OCI-LY1 (cell line): ENCODE measurements around the gene KCNJ3.

Experiments
- H2AFZ ChIP-seq: fragments of 200-600 bp; sonication (generic), shearing (Covaris generic); 2 replicates; pipeline ENCODE4 v1.6.0; 2014; ENCODE audit warnings: antibody characterized with exemption, mild to moderate bottlenecking, low read length
- H3F3A ChIP-seq: fragments of 200-600 bp; sonication (generic), shearing (Covaris generic); 2 replicates; pipeline ENCODE4 v1.6.0; 2014; ENCODE audit warnings: mild to moderate bottlenecking, antibody characterized with exemption, low read length, moderate library complexity; ENCODE audit not compliant: insufficient read depth
- H3K27ac ChIP-seq: fragments of 200-600 bp; sonication (generic); 2 replicates; pipeline ENCODE4 v1.5.1; 2014; ENCODE audit warnings: low read length, mixed run types, mild to moderate bottlenecking, low read depth; ENCODE audit not compliant: poor library complexity, severe bottlenecking
- H3K27me3 ChIP-seq: fragments of 200-600 bp; sonication (generic); 2 replicates; pipeline ENCODE4 v1.6.0; 2014; ENCODE audit warnings: antibody characterized with exemption, mild to moderate bottlenecking, low read length, moderate library complexity; ENCODE audit not compliant: insufficient read depth
- H3K36me3 ChIP-seq: fragments of 200-600 bp; sonication (generic); 2 replicates; pipeline ENCODE4 v1.6.1; 2014; ENCODE audit warnings: mild to moderate bottlenecking, antibody characterized with exemption, low read length, moderate library complexity, mixed read lengths; ENCODE audit not compliant: insufficient read depth
- H3K4me1 ChIP-seq: fragments of 200-600 bp; sonication (generic); 2 replicates; pipeline ENCODE4 v1.5.1; 2014; ENCODE audit warnings: mild to moderate bottlenecking, low read length, moderate library complexity; ENCODE audit not compliant: insufficient read depth, severe bottlenecking
- H3K4me2 ChIP-seq: fragments of 200-600 bp; sonication (generic), shearing (Covaris generic); 2 replicates; pipeline ENCODE4 v1.6.1; 2014; ENCODE audit warnings: low read length
- H3K4me3 ChIP-seq: fragments of 200-600 bp; sonication (generic); 2 replicates; pipeline ENCODE4 v1.5.1; 2014; ENCODE audit warnings: low read length, low read depth, mild to moderate bottlenecking, mixed read lengths; ENCODE audit not compliant: poor library complexity, severe bottlenecking
- H3K79me2 ChIP-seq: fragments of 200-600 bp; shearing (Covaris generic); 2 replicates; pipeline ENCODE4 v1.6.1; 2016; ENCODE audit warnings: mixed run types, low read length, mixed read lengths; ENCODE audit not compliant: insufficient read depth
- H3K9ac ChIP-seq: fragments of 200-600 bp; sonication (generic), shearing (Covaris generic); 2 replicates; pipeline ENCODE4 v1.6.1; 2014; ENCODE audit warnings: mild to moderate bottlenecking, low read length, mixed read lengths
- H3K9me2 ChIP-seq: fragments of 200-600 bp; sonication (generic), shearing (Covaris generic); 2 replicates; pipeline ENCODE4 v1.6.1; 2014; ENCODE audit warnings: low read depth, mild to moderate bottlenecking, low read length, mixed read lengths
- H3K9me3 ChIP-seq: fragments of 200-600 bp; shearing (Covaris generic); 2 replicates; pipeline ENCODE4 v1.6.1; 2014; ENCODE audit warnings: low read length, mixed read lengths
- H4K20me1 ChIP-seq: fragments of 200-600 bp; sonication (generic), shearing (Covaris generic); 2 replicates; pipeline ENCODE4 v1.6.0; 2016; ENCODE audit warnings: mild to moderate bottlenecking, low read length; ENCODE audit not compliant: insufficient read depth
- CTCF ChIP-seq: fragments of 200-600 bp; sonication (generic), shearing (Covaris generic); IDR thresholded peaks from 2 replicates; pipeline ENCODE4 v1.5.1; 2017; ENCODE audit warnings: mild to moderate bottlenecking, antibody characterized with exemption, low read length, moderate library complexity, mixed read lengths
- EZH2 ChIP-seq: fragments of 200-600 bp; sonication (generic), shearing (Covaris generic); IDR thresholded peaks from 2 replicates; pipeline ENCODE4 v1.8.0; 2017; ENCODE audit warnings: borderline replicate concordance, mixed run types, mild to moderate bottlenecking, antibody characterized with exemption, low read length, moderate library complexity, mixed read lengths

Gene KCNJ3

GRCh38 chr2:154710078-154710477, 11.6 kb downstream of the KCNJ3 start:
- peak overlapping the region; percentile 44 for H3K27ac ChIP-seq
- peak overlapping the region; percentile 57 for H3K4me2 ChIP-seq
- H2AFZ ChIP-seq = no peak overlapping the region
- 0 out of 2 replicates have a peak, but pooled peaks cover 2% of the 10 kb centered on the region for H3F3A ChIP-seq
- no peaks in the 10 kb centered on the region for H3K36me3 ChIP-seq
- TF ChIP-seq EZH2 (no peak), CTCF (no peak)
- H3K27me3 ChIP-seq = no peaks in the 10 kb centered on the region
- H3K9me3 ChIP-seq = no peaks in the 10 kb centered on the region
- peaks cover 62% of the 10 kb centered on the region for H3K4me1 ChIP-seq
- H3K79me2 ChIP-seq = no peaks in the 10 kb centered on the region
- H3K4me3 ChIP-seq = peak overlapping the region; percentile 42
- H3K9ac ChIP-seq = no peak overlapping the region; the same call in 1 of the 2 replicates
- H3K9me2 ChIP-seq = no peaks in the 10 kb centered on the region
- H4K20me1 ChIP-seq = no peaks in the 10 kb centered on the region

- H3K27me3 ChIP-seq = no peaks in the 10 kb centered on the region
- no peaks in the 10 kb centered on the region for H3K79me2 ChIP-seq
- no peak overlapping the region for H2AFZ ChIP-seq
- peak overlapping the region; percentile 0 for H3K9ac ChIP-seq
- no peak overlapping the region for H3K27ac ChIP-seq
- H3K4me3 ChIP-seq = peak overlapping the region; percentile 42
- no peak overlapping the region for H3K4me2 ChIP-seq
- H3F3A ChIP-seq = 0 out of 2 replicates have a peak, but pooled peaks cover 2% of the 10 kb centered on the region
- peaks cover 62% of the 10 kb centered on the region for H3K4me1 ChIP-seq
- no peaks in the 10 kb centered on the region for H3K36me3 ChIP-seq
- no peak for TF ChIP-seq EZH2
- TF ChIP-seq CTCF = no peak
- H4K20me1 ChIP-seq = no peaks in the 10 kb centered on the region
- no peaks in the 10 kb centered on the region for H3K9me3 ChIP-seq
- H3K9me2 ChIP-seq = no peaks in the 10 kb centered on the region
Observed at GRCh38 chr2:154710685-154711084, 12.2 kb downstream of the KCNJ3 start.

- TF ChIP-seq EZH2 (no peak), CTCF (no peak)
- Histone ChIP-seq H3K27me3 (no peaks in the 10 kb centered on the region), H3K9me2 (no peaks in the 10 kb centered on the region), H3K9me3 (no peaks in the 10 kb centered on the region), H3K27ac (peak overlapping the region; percentile 59), H3K79me2 (no peaks in the 10 kb centered on the region), H3K9ac (no peak overlapping the region), H3K4me1 (peaks cover 56% of the 10 kb centered on the region), H3F3A (0 out of 2 replicates have a peak, but pooled peaks cover 2% of the 10 kb centered on the region), H4K20me1 (no peaks in the 10 kb centered on the region), H3K36me3 (no peaks in the 10 kb centered on the region), H3K4me2 (peak overlapping the region; percentile 18; the same call in 1 of the 2 replicates), H2AFZ (no peak overlapping the region), H3K4me3 (no peak overlapping the region)
Observed at GRCh38 chr2:154713675-154714074, 15.2 kb downstream of the KCNJ3 start.
